COLO829 (cell line): Measurements from ENCODE around the gene NLRP7.

ENCODE experiments used
- DNase-seq: peaks from one replicate; pipeline ENCODE4 v3.0.0; 2012; ENCODE audit warnings: low spot score

The NLRP7 gene

GRCh38 chr19:54873990-54874389 lies 73.3 kb downstream of the NLRP7 start, which contains the start of gene FCAR:
Gene FCAR, plus strand, starts transcription at chr19:54874235. Its CDS starts 55 bp downstream, at chr19:54874290.
- no peak for DNase-seq
